ENCODE data around the gene HSPA1B.
"Not testable (repeated sequence)": the region's sequence is repeated elsewhere in the genome, so short reads cannot be mapped to it uniquely, and the experiment has no call there.

HSPA1B gene

GRCh38 chr6:31811645-31812044 is 15.9 kb upstream of the HSPA1B start:
- DNase-seq: no peak
- no peak overlapping the region for H3K4me3 Mint-ChIP-seq
- peaks cover 23% of the 10 kb centered on the region for H3K36me3 Mint-ChIP-seq
- peaks cover 35% of the 10 kb centered on the region for H3K4me1 Mint-ChIP-seq
- no peaks in the 10 kb centered on the region for H3K27me3 Mint-ChIP-seq
- CTCF ChIA-PET: interaction anchor here (0.9 to 1.8 kb wide), 2 partner anchors 12 to 22 kb away, joined by 4 to 5 read pairs; no protein-coding TSS in a partner anchor
- H3K27ac Mint-ChIP-seq: no peak overlapping the region
- no peaks in the 10 kb centered on the region for H3K9me3 Mint-ChIP-seq

- H3K27me3 Mint-ChIP-seq: no peaks in the 10 kb centered on the region
- H3K4me1 Mint-ChIP-seq: peaks cover 41% of the 10 kb centered on the region
- CTCF ChIA-PET: interaction anchor here (1.8 to 2.5 kb wide), 2 partner anchors 23 to 86 kb away, joined by 5 to 8 read pairs; no protein-coding TSS in a partner anchor
- DNase-seq: no peak
- peak overlapping the region; percentile 69 for H3K4me3 Mint-ChIP-seq
- H3K9me3 Mint-ChIP-seq: no peaks in the 10 kb centered on the region
- peak overlapping the region; percentile 82 for H3K27ac Mint-ChIP-seq
- H3K36me3 Mint-ChIP-seq: peaks cover 30% of the 10 kb centered on the region
These were observed 14.1 kb upstream of the HSPA1B start for GRCh38 chr6:31813465-31813849.

GRCh38 chr6:31814677-31815024 is 12.9 kb upstream of the HSPA1B start:
- Mint-ChIP-seq H3K27me3 (no peaks in the 10 kb centered on the region), H3K9me3 (no peaks in the 10 kb centered on the region), H3K4me1 (peaks cover 48% of the 10 kb centered on the region), H3K27ac (peak overlapping the region; percentile 91), H3K4me3 (peak overlapping the region; percentile 92), H3K36me3 (peaks cover 31% of the 10 kb centered on the region)
- CTCF ChIA-PET: interaction anchor here (0.6 to 2.5 kb wide), 6 partner anchors 12 to 87 kb away, joined by 3 to 8 read pairs (median 3); partner anchors contain the start of gene CLIC1
- DNase-seq: peak; percentile 86

GRCh38 chr6:31815025-31815838 is 12.3 kb upstream of the HSPA1B start, which contains the start of the genes HSPA1A and HSPA1L:
HSPA1A (plus strand) TSS chr6:31815543; CDS start chr6:31815757, 214 bp downstream.
HSPA1L (minus strand) TSS chr6:31815283; CDS start chr6:31811972, 3,311 bp downstream.
- H3K27ac Mint-ChIP-seq: peak within 1 kb of the TSS; percentile 91
- peaks cover 49% of the 10 kb centered on the region for H3K4me1 Mint-ChIP-seq
- no peaks in the 10 kb centered on the region for H3K27me3 Mint-ChIP-seq
- peak; percentile 77 for DNase-seq
- H3K9me3 Mint-ChIP-seq: no peaks in the 10 kb centered on the region
- CTCF ChIA-PET: interaction anchor here (0.6 to 2.5 kb wide), 6 partner anchors 11 to 88 kb away, joined by 3 to 8 read pairs (median 4); no protein-coding TSS in a partner anchor
- H3K36me3 Mint-ChIP-seq: peaks cover 29% of the 10 kb centered on the region
- H3K4me3 Mint-ChIP-seq: peak within 1 kb of the TSS; percentile 92

- peak; percentile 39 for DNase-seq
- peak overlapping the region; percentile 96 for H3K27ac Mint-ChIP-seq
- peaks cover 18% of the 10 kb centered on the region for H3K36me3 Mint-ChIP-seq
- H3K9me3 Mint-ChIP-seq, H3K27me3 Mint-ChIP-seq: not testable (repeated sequence)
- CTCF ChIA-PET: interaction anchor here (0.8 to 1.8 kb wide), 7 partner anchors 9 to 153 kb away, joined by 3 to 10 read pairs (median 5); partner anchors contain the start of genes DDAH2 and LSM2
- peaks cover 61% of the 10 kb centered on the region for H3K4me1 Mint-ChIP-seq
- peak overlapping the region; percentile 89 for H3K4me3 Mint-ChIP-seq
These were observed 10.2 kb upstream of the HSPA1B start for GRCh38 chr6:31817133-31817928.

- Mint-ChIP-seq H3K36me3 (peaks cover 18% of the 10 kb centered on the region), H3K4me1 (peaks cover 61% of the 10 kb centered on the region), H3K27ac (peak overlapping the region; percentile 96), H3K4me3 (peak overlapping the region; percentile 89)
- H3K27me3 Mint-ChIP-seq, H3K9me3 Mint-ChIP-seq: not testable (repeated sequence)
- peak; percentile 37 for DNase-seq
- CTCF ChIA-PET: interaction anchor here (0.8 to 1.8 kb wide), 7 partner anchors 8 to 154 kb away, joined by 3 to 10 read pairs (median 5); partner anchors contain the start of genes DDAH2 and LSM2
These were observed 9.5 kb upstream of the HSPA1B start for GRCh38 chr6:31817929-31818511.

GRCh38 chr6:31819871-31820299 is 7.7 kb upstream of the HSPA1B start:
- Mint-ChIP-seq H3K27me3 (no peaks in the 10 kb centered on the region), H3K9me3 (no peaks in the 10 kb centered on the region), H3K4me3 (peak overlapping the region; percentile 51), H3K27ac (peak overlapping the region; percentile 87), H3K4me1 (peaks cover 57% of the 10 kb centered on the region), H3K36me3 (peaks cover 18% of the 10 kb centered on the region)
- CTCF ChIA-PET: interaction anchor here (0.6 to 0.9 kb wide), 2 partner anchors 81 to 298 kb away, joined by 3 read pairs; no protein-coding TSS in a partner anchor
- no peak for DNase-seq

- H3K27me3 Mint-ChIP-seq, H3K4me3 Mint-ChIP-seq, DNase-seq, H3K9me3 Mint-ChIP-seq: not testable (repeated sequence)
- H3K4me1 Mint-ChIP-seq: peaks cover 62% of the 10 kb centered on the region
- H3K27ac Mint-ChIP-seq: peak overlapping the region; percentile 96
- H3K36me3 Mint-ChIP-seq: peaks cover 18% of the 10 kb centered on the region
- CTCF ChIA-PET: interaction anchor here (0.6 to 1.6 kb wide), 3 partner anchors 51 to 298 kb away, joined by 3 to 4 read pairs (median 3); no protein-coding TSS in a partner anchor
These were observed 7.1 kb upstream of the HSPA1B start for GRCh38 chr6:31820399-31820798.

- Mint-ChIP-seq H3K4me1 (peaks cover 70% of the 10 kb centered on the region), H3K27me3 (no peaks in the 10 kb centered on the region), H3K4me3 (peak overlapping the region; percentile 99), H3K36me3 (peaks cover 16% of the 10 kb centered on the region), H3K9me3 (no peaks in the 10 kb centered on the region), H3K27ac (peak overlapping the region; percentile 96)
- CTCF ChIA-PET: interaction anchor here (0.7 to 1.6 kb wide), 2 partner anchors 44 to 52 kb away, joined by 4 to 5 read pairs; no protein-coding TSS in a partner anchor
- DNase-seq: peak; percentile 55
These were observed 6.1 kb upstream of the HSPA1B start for GRCh38 chr6:31821301-31822035.

- peaks cover 78% of the 10 kb centered on the region for H3K4me1 Mint-ChIP-seq
- DNase-seq: peak; percentile 67
These were observed 5.3 kb upstream of the HSPA1B start for GRCh38 chr6:31822036-31822821.

GRCh38 chr6:31823592-31824196 is 3.8 kb upstream of the HSPA1B start:
- not testable (repeated sequence) for H3K27ac Mint-ChIP-seq
- CTCF ChIA-PET: interaction anchor here (1.0 to 1.2 kb wide), 2 partner anchors 12 to 54 kb away, joined by 3 to 4 read pairs; no protein-coding TSS in a partner anchor

More at GRCh38 chr6:31822036-31822821, 5.3 kb upstream of the HSPA1B start:
- H3K36me3 Mint-ChIP-seq: peaks cover 16% of the 10 kb centered on the region
- peak overlapping the region; percentile 99 for H3K4me3 Mint-ChIP-seq
- H3K9me3 Mint-ChIP-seq: no peaks in the 10 kb centered on the region
- CTCF ChIA-PET: interaction anchor here (0.7 to 1.6 kb wide), 2 partner anchors 44 to 52 kb away, joined by 4 to 5 read pairs; no protein-coding TSS in a partner anchor
- H3K27ac Mint-ChIP-seq: peak overlapping the region; percentile 96
- no peaks in the 10 kb centered on the region for H3K27me3 Mint-ChIP-seq

GRCh38 chr6:31825553-31825952 is 2.0 kb upstream of the HSPA1B start:
- DNase-seq: no peak
- Mint-ChIP-seq H3K9me3 (no peaks in the 10 kb centered on the region), H3K36me3 (peaks cover 7% of the 10 kb centered on the region), H3K27ac (peak overlapping the region; percentile 98), H3K4me1 (peaks cover 57% of the 10 kb centered on the region), H3K4me3 (peak overlapping the region; percentile 81), H3K27me3 (no peaks in the 10 kb centered on the region)
- CTCF ChIA-PET: no interaction called here

More at GRCh38 chr6:31823592-31824196, 3.8 kb upstream of the HSPA1B start:
- H3K4me1 Mint-ChIP-seq: peaks cover 66% of the 10 kb centered on the region
- not testable (repeated sequence) for H3K36me3 Mint-ChIP-seq, H3K27me3 Mint-ChIP-seq, H3K4me3 Mint-ChIP-seq, DNase-seq, H3K9me3 Mint-ChIP-seq

Measured in activated naive CD4-positive, alpha-beta T cell treated with anti-CD3 and anti-CD28 coated beads, Interleukin-2, amount 10 ng/mL, durations not matched to agents 7 days and 5 days (primary cell).